DOHH2 (cell line): ENCODE results near the gene CNMD.

Experiments used
- H3F3A ChIP-seq: fragments of 200-600 bp; sonication (generic), shearing (Covaris generic); 2 replicates; pipeline ENCODE4 v1.6.0; 2016; ENCODE audit warnings: antibody characterized with exemption, mild to moderate bottlenecking; ENCODE audit not compliant: control insufficient read depth, insufficient read depth
- H3K27ac ChIP-seq: fragments of 200-600 bp; sonication (generic); 2 replicates; pipeline ENCODE4 v1.5.1; 2014; ENCODE audit warnings: low read depth, mild to moderate bottlenecking, low read length, moderate library complexity
- H3K27me3 ChIP-seq: fragments of 200-600 bp; sonication (generic); 2 replicates; pipeline ENCODE4 v1.6.1; 2014; ENCODE audit warnings: mild to moderate bottlenecking, low read length, mixed read lengths; ENCODE audit not compliant: control insufficient read depth
- H3K36me3 ChIP-seq: fragments of 200-600 bp; sonication (generic); 2 replicates; pipeline ENCODE4 v1.6.1; 2014; ENCODE audit warnings: mild to moderate bottlenecking, low read length, moderate library complexity, mixed read lengths; ENCODE audit not compliant: control insufficient read depth
- H3K4me1 ChIP-seq: fragments of 200-600 bp; sonication (generic); 2 replicates; pipeline ENCODE4 v1.6.1; 2014; ENCODE audit warnings: mild to moderate bottlenecking, low read length, mixed read lengths; ENCODE audit not compliant: control insufficient read depth
- H3K4me2 ChIP-seq: fragments of 200-600 bp; sonication (generic); 2 replicates; pipeline ENCODE4 v1.6.0; 2014; ENCODE audit warnings: mild to moderate bottlenecking, low read length, moderate library complexity
- H3K4me3 ChIP-seq: fragments of 200-600 bp; sonication (generic); 2 replicates; pipeline ENCODE4 v1.5.1; 2014; ENCODE audit warnings: mild to moderate bottlenecking, low read length, mixed read lengths
- H3K79me2 ChIP-seq: fragments of 200-600 bp; sonication (generic); 2 replicates; pipeline ENCODE4 v1.6.1; 2014; ENCODE audit warnings: mild to moderate bottlenecking, low read length, mixed read lengths; ENCODE audit not compliant: control insufficient read depth
- H3K9me2 ChIP-seq: fragments of 200-600 bp; sonication (generic); replicated peaks from 2 replicates; pipeline ENCODE4 v1.6.1; 2014; ENCODE audit warnings: mild to moderate bottlenecking, low read length, mixed read lengths; ENCODE audit not compliant: control insufficient read depth
- H3K9me3 ChIP-seq: fragments of 200-600 bp; sonication (generic); 2 replicates; pipeline ENCODE4 v1.6.1; 2014; ENCODE audit warnings: antibody characterized with exemption, low read length, mixed read lengths; ENCODE audit not compliant: control insufficient read depth, insufficient read depth
- H4K20me1 ChIP-seq: fragments of 200-600 bp; sonication (generic); 2 replicates; pipeline ENCODE4 v1.6.0; 2014; ENCODE audit warnings: low read depth, mild to moderate bottlenecking, antibody characterized with exemption, low read length, moderate library complexity; ENCODE audit not compliant: control insufficient read depth, insufficient read depth
- EZH2phosphoT487 ChIP-seq: fragments of 200-600 bp; sonication (generic); IDR thresholded peaks from 2 replicates; pipeline ENCODE4 v1.6.1; 2017; ENCODE audit warnings: borderline replicate concordance, mild to moderate bottlenecking, antibody characterized with exemption, low read length, moderate library complexity, mixed read lengths
- TF ChIP-seq, protein P1 (sequence below): fragments of 200-600 bp; sonication (generic); IDR thresholded peaks from one replicate; pipeline ENCODE4 v1.5.1; 2014; ENCODE audit warnings: antibody characterized with exemption, mild to moderate bottlenecking, low read depth, low read length; ENCODE audit not compliant: poor library complexity, severe bottlenecking

Gene CNMD

DNA sequence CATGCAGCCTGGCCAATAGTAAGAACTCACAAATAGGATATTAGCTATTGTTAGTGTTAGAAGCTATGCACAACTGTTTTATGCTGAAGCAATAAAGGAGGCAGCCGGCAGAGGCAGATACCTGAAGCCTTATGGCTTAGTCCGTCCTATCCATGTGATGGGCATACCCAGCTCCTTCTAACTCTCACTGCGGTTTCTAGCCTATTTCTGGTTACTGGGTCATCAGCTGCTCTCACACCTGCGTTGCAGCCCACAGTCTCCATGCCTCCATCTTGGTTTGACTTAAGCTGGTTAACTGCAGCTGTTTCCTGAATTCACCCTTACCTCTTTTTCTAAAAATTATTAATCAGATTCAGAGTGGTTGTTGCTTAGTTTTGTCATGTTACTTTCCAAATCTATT lies 40.5 kb upstream of the CNMD start:
- Histone ChIP-seq H3K27ac (no peak overlapping the region), H3K9me2 (no peaks in the 10 kb centered on the region), H3K27me3 (no peaks in the 10 kb centered on the region; the same call in 1 of the 2 replicates), H3F3A (no peaks in the 10 kb centered on the region), H3K9me3 (no peaks in the 10 kb centered on the region), H3K36me3 (no peaks in the 10 kb centered on the region), H3K79me2 (no peaks in the 10 kb centered on the region), H3K4me2 (no peak overlapping the region), H4K20me1 (no peaks in the 10 kb centered on the region), H3K4me3 (no peak overlapping the region), H3K4me1 (no peaks in the 10 kb centered on the region)
- TF ChIP-seq EZH2phosphoT487 = no peak
- TF ChIP-seq, protein P1, sequence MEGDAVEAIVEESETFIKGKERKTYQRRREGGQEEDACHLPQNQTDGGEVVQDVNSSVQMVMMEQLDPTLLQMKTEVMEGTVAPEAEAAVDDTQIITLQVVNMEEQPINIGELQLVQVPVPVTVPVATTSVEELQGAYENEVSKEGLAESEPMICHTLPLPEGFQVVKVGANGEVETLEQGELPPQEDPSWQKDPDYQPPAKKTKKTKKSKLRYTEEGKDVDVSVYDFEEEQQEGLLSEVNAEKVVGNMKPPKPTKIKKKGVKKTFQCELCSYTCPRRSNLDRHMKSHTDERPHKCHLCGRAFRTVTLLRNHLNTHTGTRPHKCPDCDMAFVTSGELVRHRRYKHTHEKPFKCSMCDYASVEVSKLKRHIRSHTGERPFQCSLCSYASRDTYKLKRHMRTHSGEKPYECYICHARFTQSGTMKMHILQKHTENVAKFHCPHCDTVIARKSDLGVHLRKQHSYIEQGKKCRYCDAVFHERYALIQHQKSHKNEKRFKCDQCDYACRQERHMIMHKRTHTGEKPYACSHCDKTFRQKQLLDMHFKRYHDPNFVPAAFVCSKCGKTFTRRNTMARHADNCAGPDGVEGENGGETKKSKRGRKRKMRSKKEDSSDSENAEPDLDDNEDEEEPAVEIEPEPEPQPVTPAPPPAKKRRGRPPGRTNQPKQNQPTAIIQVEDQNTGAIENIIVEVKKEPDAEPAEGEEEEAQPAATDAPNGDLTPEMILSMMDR = no peak

DNA sequence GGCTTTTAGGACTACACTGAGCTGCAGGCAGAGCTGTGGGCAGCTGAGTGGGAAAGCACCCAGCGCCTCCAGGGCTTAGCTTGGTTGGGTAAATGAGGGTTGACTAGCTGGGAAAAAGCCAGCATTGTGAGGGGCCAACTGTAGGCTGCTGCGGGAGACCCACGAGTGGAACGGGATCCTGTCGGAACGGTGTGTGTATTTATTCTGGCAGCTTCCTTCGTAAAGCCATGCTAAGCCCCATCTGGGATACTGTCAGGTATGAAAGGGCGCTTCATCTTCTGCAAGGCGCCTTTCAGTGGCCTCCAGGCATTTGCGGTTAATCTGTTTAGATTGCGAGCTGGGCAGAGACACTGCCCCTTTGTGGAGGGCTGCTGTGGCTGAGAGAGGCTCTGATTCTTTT lies 39.5 kb upstream of the CNMD start:
- no peak overlapping the region for H3K27ac ChIP-seq
- H3K4me3 ChIP-seq = no peak overlapping the region
- no peaks in the 10 kb centered on the region for H4K20me1 ChIP-seq
- H3F3A ChIP-seq = no peaks in the 10 kb centered on the region
- TF ChIP-seq, protein P1 = no peak
- TF ChIP-seq EZH2phosphoT487 = no peak
- H3K4me1 ChIP-seq = no peaks in the 10 kb centered on the region
- no peaks in the 10 kb centered on the region for H3K79me2 ChIP-seq
- no peaks in the 10 kb centered on the region for H3K9me3 ChIP-seq
- H3K27me3 ChIP-seq = no peaks in the 10 kb centered on the region; the same call in 1 of the 2 replicates
- H3K36me3 ChIP-seq = no peaks in the 10 kb centered on the region
- H3K4me2 ChIP-seq = no peak overlapping the region
- no peaks in the 10 kb centered on the region for H3K9me2 ChIP-seq

DNA sequence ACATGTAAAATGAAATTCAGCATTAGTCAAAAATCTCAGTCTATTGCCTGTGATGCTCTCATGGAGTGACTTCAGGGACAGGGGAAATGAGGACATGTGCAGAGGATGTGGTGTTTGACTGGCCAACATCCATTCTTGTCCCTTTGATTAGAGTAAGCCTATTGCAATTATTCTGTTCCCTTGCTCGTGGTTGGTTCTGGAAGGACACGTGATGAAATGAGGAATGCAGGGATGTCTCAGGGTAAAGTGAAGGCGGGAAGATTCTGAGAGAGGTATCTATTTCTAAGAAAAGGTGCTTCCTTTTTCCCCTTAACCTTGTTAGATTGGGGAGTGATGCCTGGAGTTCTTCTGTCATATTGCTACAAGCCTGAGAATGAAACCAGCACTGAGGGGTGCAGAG lies 37.1 kb upstream of the CNMD start:
- Histone ChIP-seq H3K4me2 (no peak overlapping the region), H3K4me1 (no peaks in the 10 kb centered on the region), H3K9me2 (no peaks in the 10 kb centered on the region), H4K20me1 (no peaks in the 10 kb centered on the region), H3K9me3 (no peaks in the 10 kb centered on the region), H3K36me3 (no peaks in the 10 kb centered on the region), H3K27ac (no peak overlapping the region), H3K79me2 (no peaks in the 10 kb centered on the region), H3K4me3 (no peak overlapping the region), H3K27me3 (no peaks in the 10 kb centered on the region; the same call in 1 of the 2 replicates), H3F3A (no peaks in the 10 kb centered on the region)
- no peak for TF ChIP-seq EZH2phosphoT487
- TF ChIP-seq, protein P1 = no peak

DNA sequence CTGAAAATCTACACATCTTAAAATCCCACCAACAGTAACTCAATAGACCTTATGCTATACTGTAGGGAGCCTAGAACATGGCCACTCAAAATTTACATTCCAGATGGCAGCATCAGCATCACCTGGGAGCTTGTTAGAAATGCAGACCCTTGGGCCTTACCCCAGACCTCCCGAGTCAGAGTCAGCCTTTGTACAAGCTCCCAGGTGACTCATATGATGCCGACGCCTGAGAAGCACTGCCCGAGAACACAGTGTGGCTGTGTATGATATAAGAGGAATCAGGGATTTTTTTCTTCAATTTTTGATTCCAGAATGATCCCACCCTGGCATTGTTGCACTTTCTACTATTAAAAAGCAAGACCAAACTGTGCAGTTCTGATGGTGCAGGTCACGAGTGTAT lies 35.9 kb upstream of the CNMD start:
- no peaks in the 10 kb centered on the region; the same call in 1 of the 2 replicates for H3K27me3 ChIP-seq
- no peaks in the 10 kb centered on the region for H3F3A ChIP-seq
- H3K79me2 ChIP-seq = no peaks in the 10 kb centered on the region
- H3K4me1 ChIP-seq = no peaks in the 10 kb centered on the region
- H4K20me1 ChIP-seq = no peaks in the 10 kb centered on the region
- H3K27ac ChIP-seq = no peak overlapping the region
- TF ChIP-seq, protein P1 = no peak
- no peak for TF ChIP-seq EZH2phosphoT487
- no peaks in the 10 kb centered on the region for H3K9me3 ChIP-seq
- H3K9me2 ChIP-seq = no peaks in the 10 kb centered on the region
- H3K4me3 ChIP-seq = no peak overlapping the region
- no peak overlapping the region for H3K4me2 ChIP-seq
- H3K36me3 ChIP-seq = no peaks in the 10 kb centered on the region
